Stimulated activated CD8-positive, alpha-beta memory T cell treated with anti-CD3 and anti-CD28 coated beads, Interleukin-7, amount 100 ng/mL, for 1 hour (primary cell): ENCODE results near the gene TNS3.
"Not testable (repeated sequence)": the region's sequence is repeated elsewhere in the genome, so short reads cannot be mapped to it uniquely, and the experiment has no call there.

ENCODE experiments used
- DNase-seq, 2 donors: peaks; one replicate each; pipeline ENCODE4 v3.0.0-alpha.2; 2020; ENCODE audit warnings: low read depth in 2 of 2

TNS3 gene

GRCh38 chr7:47581804-47582763 is at the start of gene TNS3:
TSS of gene TNS3 (minus strand) at chr7:47582111. CDS start at chr7:47439636, 142,475 bp downstream.
- DNase-seq, result no peak

GRCh38 chr7:47631711-47632110 is 49.8 kb upstream of the TNS3 start:
- no peak for DNase-seq

DNA sequence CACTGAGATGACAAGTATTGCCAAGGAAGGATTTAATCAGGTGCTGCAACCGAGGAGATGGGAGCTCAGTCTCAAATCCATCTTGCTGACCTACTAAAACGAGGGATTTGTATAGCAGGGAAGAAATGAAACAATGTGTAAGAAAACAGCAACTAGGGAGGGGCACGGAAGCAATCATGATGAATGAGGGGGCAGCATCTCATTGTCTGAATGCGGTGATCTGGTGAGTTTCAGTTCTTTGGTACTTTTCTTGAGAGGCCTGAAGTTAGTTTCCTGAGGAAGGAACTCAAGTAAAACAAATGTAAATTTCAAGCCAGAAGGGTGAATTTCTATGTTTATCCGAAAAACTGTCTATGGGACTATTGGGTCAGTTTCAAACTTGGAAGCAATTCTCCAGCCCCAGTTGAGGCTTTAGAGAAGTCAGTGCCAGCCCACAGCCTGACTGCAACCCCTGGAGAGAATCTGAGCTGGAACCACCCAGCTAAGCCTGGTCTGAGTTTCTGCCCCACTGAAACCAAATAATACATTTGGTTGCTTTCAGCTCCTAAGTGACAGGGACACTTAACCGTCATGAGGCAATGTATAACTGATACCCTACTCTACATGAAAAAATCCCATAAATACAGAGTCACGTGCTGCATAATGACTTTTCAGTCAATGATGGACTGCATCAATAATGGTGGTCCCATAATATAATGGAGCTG is 45.8 kb upstream of the TNS3 start:
- no peak for DNase-seq

GRCh38 chr7:47625861-47626715 is 44.2 kb upstream of the TNS3 start:
- no peak for DNase-seq

DNA sequence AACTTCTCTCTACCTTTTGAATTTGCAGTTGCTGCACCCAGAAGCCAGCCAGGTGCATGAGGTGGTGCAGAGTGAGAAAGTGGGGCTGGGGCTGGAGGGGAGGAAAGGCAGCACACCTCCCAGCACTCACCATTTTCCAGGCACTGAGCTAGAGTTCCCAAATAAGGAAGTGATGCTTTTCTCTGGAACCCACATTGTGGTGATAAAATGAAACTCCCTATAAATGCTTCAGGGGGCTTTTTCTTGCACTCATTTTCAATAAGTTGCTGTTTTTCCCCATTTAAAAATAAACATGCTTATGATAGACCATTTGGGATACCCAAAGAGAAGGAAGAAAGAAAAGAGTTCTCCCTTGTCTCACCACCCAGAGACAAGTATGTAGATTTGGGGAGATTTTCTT is 42.8 kb upstream of the TNS3 start:
- DNase-seq, result no peak

GRCh38 chr7:47622946-47623640 is 41.2 kb upstream of the TNS3 start:
- no peak for DNase-seq

DNA sequence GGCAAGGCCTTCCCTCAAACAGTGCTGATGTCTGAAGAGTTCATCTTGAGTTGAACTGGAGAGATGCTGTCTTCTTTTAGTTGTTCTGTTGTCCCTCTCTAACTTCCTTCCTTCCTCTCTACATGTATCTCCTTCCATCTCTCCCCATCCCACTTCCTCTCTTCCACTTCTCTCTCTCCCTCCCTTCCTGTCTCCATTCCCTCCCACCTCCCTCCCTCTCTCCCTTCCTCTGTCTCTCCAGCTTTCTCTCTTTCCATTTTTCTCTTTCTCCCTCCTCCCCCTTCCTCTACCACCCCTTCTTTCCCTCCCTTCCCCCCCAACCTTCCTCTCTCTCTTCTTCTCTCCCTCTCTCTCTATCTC is 40.7 kb upstream of the TNS3 start:
- no peak for DNase-seq

- no peak for DNase-seq
Measured at GRCh38 chr7:47621979-47622561, 40.2 kb upstream of the TNS3 start.

DNA sequence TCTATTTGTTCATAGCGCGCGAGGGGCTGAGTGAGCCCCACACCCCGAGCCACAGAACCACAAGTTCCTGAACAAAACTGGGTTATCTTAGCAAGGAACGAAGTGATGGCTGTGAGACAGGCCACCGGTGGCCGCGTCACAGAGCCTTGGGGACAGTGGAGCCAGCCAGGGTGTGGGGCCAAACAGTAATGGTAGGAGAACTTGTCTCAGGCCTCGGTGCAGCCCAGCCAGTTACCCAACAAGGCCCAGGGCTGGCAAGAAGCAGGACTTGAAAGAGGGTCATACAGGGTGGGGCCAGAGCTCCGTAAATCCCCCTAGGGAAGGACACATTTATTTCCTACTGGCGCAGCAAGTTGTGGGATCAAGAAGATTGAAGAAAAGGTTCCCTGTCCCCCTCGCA is 39.4 kb upstream of the TNS3 start:
- DNase-seq, result no peak

- no peak for DNase-seq
Measured at GRCh38 chr7:47619806-47620205, 37.9 kb upstream of the TNS3 start.

DNA sequence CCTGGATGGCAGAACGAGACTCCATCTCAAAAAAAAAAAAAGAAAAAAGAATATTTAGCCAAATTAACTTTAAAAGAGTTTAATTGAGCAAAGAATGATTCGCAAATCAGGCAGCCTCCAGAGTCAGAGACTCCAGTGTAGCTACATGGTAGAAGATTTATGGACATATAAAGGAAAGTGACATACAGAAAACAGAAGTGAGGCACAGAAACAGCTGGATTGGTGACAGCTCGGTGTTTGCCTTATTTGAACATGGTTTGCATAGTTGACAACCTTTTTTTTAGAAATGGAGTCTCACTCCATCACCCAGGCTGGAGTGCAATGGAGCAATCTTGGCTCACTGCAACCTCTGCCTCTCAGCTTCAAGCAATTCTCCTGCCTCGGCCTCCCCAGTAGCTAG is 35.2 kb upstream of the TNS3 start:
- no peak for DNase-seq

DNA sequence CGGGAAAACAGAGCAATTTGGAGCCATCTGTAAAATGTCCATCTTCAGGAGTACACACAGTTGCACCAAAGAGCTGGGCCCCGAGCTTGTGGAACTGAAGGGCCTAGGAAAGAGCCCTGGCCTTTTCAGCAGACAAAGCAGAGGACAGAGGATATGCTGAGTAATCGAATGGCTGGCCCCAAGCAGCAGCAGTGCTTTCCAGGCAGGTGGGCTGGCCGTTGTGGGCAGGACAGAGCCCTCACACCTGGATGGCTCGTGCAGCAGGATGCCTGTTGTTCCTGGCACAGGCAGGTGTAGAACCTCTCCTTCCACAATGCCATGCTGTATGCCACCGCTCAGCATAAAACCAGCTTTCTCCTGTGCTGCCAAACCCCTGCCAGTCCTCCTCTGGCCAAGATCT is 32.5 kb upstream of the TNS3 start:
- no peak for DNase-seq

GRCh38 chr7:47611045-47611511 is 29.2 kb upstream of the TNS3 start:
- DNase-seq, result no peak

DNA sequence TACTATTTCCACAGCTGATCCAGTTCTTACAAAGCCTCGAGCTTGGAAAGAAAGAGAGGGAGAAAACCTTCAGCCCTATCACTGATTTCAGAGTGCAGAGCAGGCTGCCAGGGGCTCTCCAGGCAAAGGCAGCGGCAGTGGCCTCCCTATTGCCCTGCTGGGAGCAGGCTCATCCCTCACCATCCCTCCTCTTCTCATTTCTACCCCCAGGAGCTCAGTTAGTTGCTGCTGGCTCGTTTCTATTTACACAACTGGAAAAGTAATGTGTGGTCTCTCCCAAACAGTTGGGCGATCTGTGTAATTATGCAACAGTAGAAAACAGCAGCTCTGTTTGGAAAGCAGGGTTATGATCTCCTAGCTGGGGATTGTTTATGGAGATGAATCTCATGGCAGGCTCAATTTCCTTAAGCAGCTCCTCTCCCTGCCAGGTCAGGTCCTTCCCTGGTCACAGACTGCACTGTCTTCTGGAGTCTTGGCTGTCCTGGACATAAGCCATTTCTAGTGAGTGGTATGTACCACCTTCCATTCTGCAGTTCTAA is 28.7 kb upstream of the TNS3 start:
- no peak for DNase-seq

- DNase-seq, result no peak
Measured at GRCh38 chr7:47609803-47610452, 28.0 kb upstream of the TNS3 start.

GRCh38 chr7:47606593-47607046 is 24.7 kb upstream of the TNS3 start:
- DNase-seq, result not testable (repeated sequence)

GRCh38 chr7:47605816-47606575 is 24.1 kb upstream of the TNS3 start:
- DNase-seq, result no peak

- no peak for DNase-seq
Measured at GRCh38 chr7:47604496-47604890, 22.6 kb upstream of the TNS3 start.

- DNase-seq, result not testable (repeated sequence)
Measured at GRCh38 chr7:47603514-47604255, 21.8 kb upstream of the TNS3 start.
